ENCODE results near the gene SMCR8.
"Not testable (repeated sequence)": the region's sequence is repeated elsewhere in the genome, so short reads cannot be mapped to it uniquely, and the experiment has no call there.

The SMCR8 gene

DNA sequence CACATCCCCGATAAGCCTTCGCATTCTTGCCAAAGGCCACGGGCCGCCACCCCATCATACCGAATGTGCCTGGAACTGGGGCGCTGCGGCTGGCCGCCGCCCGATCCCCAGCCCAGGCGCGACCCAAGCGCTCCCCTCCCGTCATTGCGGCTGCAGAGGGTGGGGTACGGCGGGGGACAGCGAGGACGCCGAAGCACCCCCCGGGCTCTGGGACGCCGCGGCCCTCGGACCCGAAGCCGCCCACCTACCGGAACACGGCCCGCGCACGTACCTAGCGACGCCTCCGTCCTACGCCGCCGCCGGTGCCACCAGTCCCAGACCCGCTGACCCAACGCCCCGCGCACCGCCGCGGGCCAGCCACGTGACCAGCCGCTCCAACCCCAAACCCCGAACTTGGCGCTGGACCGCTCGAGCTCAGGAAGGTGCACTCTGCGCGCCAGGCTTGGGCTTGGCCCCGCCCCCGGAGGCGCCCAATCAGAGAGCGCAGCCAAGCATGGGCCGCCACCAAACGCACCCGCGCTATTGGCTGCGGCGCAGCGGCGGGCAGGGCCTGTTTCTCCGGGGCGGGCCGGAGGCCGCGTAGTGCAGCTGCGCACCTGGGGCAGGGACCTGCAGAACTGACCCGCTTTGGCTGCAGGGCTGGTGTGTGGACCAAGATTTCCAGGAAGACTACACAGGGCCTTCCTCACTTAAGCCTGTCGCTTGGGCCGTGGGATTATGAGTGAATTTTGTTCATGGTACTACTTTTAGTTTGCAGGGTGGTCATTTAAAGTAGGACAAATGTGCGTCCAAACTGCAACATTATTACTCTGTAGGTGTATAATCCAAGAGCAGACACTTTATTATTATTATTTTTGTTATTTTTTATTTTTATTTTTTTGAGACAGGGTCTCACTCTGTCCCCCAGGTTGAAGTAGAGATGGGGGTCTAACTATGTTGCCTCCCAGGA, 48.3 kb downstream of the SMCR8 start, which contains the start of gene SHMT1:
Gene SHMT1 (minus strand): TSS at position 450 of the 949 bp plus-strand sequence. CDS start 7,569 bp downstream, outside the sequence.
- DNase-seq = peak; percentile 79

DNA sequence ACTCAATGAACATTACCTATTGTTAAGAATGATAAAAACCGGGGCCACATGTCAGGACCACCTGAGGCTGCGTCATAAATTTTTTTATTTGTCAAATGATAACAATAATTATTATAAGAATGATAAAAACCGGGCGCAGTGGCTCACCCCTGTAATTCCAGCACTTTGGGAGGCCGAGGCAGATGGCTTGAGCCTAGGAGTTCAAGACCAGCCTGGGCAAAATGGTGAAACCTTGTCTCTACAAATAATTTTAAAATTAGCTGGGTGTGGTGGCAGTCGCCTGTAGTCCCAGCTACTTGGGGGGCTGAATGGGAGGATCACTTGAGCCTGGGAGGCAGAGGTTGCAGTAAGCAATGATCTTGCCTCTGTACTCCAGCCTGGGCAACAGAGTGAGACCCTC, 49.1 kb downstream of the SMCR8 start:
- no peak for DNase-seq

DNA sequence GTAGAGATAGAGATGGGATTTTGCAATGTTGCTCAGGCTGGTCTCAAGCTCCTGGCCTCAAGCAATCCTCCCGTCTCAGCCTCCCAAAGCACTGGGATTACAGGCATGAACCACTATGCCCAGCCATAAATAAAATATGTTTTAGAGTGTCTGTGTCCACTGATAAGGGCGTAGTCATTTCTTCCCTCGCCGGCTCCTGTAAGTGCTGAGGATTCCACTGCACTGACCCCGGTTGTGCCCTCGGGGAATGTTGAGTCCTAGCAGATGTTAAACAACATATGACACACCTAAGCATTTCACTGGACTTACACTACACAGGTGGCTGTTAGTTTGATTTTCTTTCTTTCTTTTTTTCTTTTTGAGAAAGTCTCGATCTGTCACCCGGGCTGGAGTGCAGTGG, 53.9 kb downstream of the SMCR8 start:
- DNase-seq = no peak

DNA sequence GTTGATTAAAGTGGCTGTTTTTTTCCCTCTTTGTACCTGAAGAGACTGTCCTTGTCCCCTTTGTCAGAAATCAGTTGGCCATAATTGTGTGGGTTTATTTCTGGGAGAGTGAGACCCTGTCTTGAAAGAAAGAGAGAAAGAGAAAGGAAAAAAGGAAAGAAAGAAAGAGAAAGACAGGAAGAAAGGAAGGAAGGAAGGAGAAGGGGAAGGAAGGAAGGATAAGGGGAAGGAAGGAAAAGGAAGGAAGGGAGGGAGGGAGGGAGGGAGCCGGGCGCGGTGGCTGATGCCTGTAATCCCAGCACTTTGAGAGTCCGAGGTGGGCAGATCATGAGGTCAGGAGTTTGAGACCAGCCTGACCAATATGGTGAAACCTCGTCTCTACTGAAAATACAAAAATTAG, 55.7 kb downstream of the SMCR8 start:
- DNase-seq = no peak

DNA sequence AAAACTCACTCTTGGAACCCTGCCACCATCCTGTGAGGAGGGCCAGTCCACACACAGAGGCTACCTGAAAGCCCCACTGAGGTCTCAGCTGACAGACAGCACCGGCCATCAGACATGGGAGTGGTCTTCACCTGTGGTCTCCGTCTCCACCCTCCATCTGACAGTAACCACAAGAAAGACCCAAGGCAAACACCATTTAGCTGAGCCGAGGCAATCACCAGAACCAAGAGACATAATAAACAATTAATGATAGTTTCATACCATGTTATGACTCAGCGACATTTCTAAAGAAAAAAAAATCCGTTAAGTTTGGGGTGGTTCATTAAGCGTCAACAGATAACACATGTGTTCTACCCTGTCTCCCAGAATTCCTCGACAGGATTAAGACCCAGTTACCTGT, 56.4 kb downstream of the SMCR8 start:
- DNase-seq = no peak

DNA sequence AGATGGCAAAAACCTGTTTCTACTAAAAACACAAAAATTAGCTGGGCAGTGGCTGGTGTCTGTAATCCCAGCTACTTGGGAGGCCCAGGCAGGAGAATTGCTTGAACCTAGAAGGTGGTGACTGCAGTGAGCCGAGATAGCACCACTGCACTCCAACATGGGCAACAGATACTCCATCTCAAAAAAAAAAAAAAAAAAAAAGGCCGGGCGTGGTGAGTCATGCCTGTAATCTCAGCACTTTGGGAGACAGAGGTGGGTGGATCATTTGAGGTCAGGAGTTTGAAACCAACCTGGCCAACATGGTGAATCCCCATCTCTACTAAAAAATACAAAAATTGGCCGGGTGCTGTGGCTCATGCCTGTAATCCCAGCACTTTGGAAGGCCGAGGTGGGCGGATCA, 58.1 kb downstream of the SMCR8 start:
- DNase-seq = not testable (repeated sequence)

DNA sequence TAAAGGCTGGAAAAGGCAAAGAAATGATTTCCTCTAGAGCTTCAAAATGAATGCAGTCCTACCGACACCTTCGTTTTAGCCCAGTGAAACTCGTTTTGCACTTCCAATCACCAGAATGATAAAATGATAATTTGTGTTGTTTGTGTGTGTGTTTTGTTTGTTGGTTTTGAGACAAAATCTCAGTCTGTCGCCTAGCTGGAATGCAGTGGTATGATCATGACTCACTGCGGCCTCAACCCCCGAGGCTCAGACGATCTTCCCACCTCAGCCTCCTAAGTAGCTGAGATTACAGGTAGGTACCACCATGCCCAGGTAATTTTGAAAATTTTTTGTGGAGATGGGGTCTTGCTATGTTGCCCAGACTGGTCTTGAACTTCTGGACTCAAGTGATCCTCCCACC, 59.1 kb downstream of the SMCR8 start:
- no peak for DNase-seq
